HS-5 (cell line): Measurements from ENCODE around the gene STOML1.
"Not testable (repeated sequence)": the region's sequence is repeated elsewhere in the genome, so short reads cannot be mapped to it uniquely, and the experiment has no call there.

ENCODE experiments used
- DNase-seq: peaks from one replicate; pipeline ENCODE4 v3.0.0-alpha.2; 2012; ENCODE audit warnings: low read depth

The STOML1 gene

GRCh38 chr15:73987250-73987649, 4.8 kb downstream of the STOML1 start:
- DNase-seq = no peak

- no peak for DNase-seq
Observed at GRCh38 chr15:73986776-73987056, 5.4 kb downstream of the STOML1 start.

- no peak for DNase-seq
Observed at GRCh38 chr15:73986055-73986775, 5.9 kb downstream of the STOML1 start.

GRCh38 chr15:73985101-73985873, 6.8 kb downstream of the STOML1 start:
- DNase-seq = no peak

- DNase-seq = no peak
Observed at GRCh38 chr15:73984208-73984979, 7.7 kb downstream of the STOML1 start.

GRCh38 chr15:73983773-73984172, 8.3 kb downstream of the STOML1 start:
- DNase-seq = no peak

GRCh38 chr15:73983211-73983727, 8.8 kb downstream of the STOML1 start:
- DNase-seq = no peak

GRCh38 chr15:73982222-73982962, 9.7 kb downstream of the STOML1 start:
- no peak for DNase-seq

GRCh38 chr15:73981761-73982221, 10.3 kb downstream of the STOML1 start:
- no peak for DNase-seq

- no peak for DNase-seq
Observed at GRCh38 chr15:73979636-73980035, 12.5 kb downstream of the STOML1 start.

- DNase-seq = no peak
Observed at GRCh38 chr15:73978896-73979295, 13.2 kb downstream of the STOML1 start.

GRCh38 chr15:73975440-73976125, 16.5 kb downstream of the STOML1 start:
- DNase-seq = not testable (repeated sequence)

GRCh38 chr15:73973683-73974200, 18.4 kb downstream of the STOML1 start:
- DNase-seq = not testable (repeated sequence)

GRCh38 chr15:73972984-73973682, 19.0 kb downstream of the STOML1 start:
- no peak for DNase-seq

GRCh38 chr15:73969151-73969759, 22.8 kb downstream of the STOML1 start:
- no peak for DNase-seq

GRCh38 chr15:73968461-73968860, 23.6 kb downstream of the STOML1 start:
- DNase-seq = no peak

- no peak for DNase-seq
Observed at GRCh38 chr15:73965758-73966113, 26.4 kb downstream of the STOML1 start.

- no peak for DNase-seq
Observed at GRCh38 chr15:73965094-73965757, 26.9 kb downstream of the STOML1 start.

GRCh38 chr15:73964736-73965093, 27.4 kb downstream of the STOML1 start:
- DNase-seq = no peak

- no peak for DNase-seq
Observed at GRCh38 chr15:73962433-73962832, 29.7 kb downstream of the STOML1 start.
